GM21825 (cell line): Measurements from ENCODE around the gene DNAJC5G.
A peak's percentile ranks its signal among the peaks of the same experiment; 100 is the strongest.
"Not testable (repeated sequence)": the region's sequence is repeated elsewhere in the genome, so short reads cannot be mapped to it uniquely, and the experiment has no call there.

Experiments used
- ATAC-seq: cut with Tn5 transposase; IDR thresholded peaks from one replicate; pipeline ENCODE4 v1.9.1; 2021; ENCODE audit warnings: mild to moderate bottlenecking, moderate library complexity; ENCODE audit not compliant: unreplicated experiment

Gene DNAJC5G

DNA sequence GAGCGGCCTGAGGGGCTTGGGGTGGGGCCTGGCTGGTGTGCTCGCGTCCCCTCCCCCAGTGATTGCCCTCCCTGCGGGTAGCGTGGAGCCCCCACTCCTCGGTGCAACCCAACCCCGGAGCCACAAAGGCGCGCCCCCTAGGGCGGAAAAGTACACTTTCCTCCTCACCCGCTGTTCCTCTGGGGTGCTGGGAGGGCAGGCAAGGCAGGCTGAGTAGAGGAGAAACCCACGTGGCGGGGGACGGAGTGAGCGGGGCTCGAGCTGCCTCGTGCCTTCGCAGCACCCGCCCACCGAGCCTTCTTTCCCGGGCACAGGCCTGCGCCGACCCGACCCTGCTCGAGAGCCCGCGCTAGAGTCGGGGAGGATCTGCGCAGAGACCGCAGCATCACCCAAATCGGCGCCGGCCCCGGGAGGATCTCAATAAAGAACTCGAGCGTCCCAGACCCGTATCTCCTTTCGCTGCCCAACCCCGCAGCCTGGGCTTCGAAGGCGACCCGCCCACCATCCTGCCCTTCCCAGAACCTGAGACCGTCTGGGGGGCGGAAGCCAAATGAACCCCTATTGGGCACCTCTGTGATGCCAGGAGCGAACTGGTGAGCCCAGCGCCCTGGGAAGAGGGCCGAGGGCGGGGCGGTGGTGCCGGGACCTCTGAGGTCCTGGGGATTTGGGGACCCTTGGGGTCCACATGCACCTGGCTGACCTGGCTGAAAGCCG, 31.5 kb downstream of the DNAJC5G start:
- no peak for ATAC-seq

DNA sequence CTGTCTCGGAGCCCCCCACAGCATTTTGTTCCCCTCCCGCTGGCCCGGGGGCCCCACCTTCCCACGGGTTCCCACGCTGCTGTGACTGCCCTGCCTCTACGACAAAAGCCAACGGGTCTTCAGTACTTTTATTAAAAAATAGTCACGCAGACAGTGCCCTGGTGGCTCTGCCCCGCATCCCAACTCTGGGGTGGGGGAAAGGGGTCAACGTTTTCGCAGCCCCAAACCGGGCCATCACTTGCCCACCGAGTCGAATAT, 32.0 kb downstream of the DNAJC5G start:
- ATAC-seq, result no peak

DNA sequence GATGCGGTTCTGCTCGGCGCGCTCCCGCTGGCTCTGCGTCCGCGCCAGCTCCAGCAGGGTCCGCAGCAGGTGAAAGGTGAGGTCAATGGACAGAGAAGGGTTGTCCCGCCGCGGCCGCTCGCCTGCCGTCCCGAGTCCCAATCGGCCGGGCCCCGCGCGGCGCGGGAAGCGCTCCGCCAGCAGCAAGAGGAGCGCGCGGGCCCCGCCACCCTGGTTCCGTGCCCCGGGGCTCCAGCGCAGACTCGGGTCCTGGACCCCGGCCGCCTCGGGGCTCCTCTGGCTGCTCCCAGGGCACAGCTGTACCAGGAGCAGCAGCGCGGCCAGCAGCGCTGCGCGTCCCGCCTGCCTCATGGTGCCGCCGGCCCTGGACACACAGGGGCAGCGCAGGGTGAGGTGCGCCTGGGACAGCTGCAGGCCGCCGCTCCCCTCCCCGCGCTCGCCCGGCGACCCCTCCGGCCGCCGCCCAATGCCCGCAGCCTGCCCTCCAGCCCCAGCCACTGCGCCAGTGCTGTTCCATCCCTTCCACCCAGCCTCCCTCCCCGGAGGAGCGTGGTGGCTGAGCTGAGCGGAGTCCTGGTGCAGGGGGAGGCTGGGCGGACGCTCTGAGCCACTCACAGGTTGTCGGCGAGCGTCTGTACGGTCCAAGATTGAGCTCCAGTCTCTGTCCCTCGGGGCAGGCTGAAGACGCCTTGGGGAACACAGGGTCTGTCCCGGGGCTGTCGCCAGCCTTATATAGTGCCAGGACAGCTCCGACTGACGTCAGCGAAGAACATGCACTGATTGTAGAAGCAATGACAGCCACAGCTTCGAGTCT, 32.5 kb downstream of the DNAJC5G start:
- no peak for ATAC-seq

DNA sequence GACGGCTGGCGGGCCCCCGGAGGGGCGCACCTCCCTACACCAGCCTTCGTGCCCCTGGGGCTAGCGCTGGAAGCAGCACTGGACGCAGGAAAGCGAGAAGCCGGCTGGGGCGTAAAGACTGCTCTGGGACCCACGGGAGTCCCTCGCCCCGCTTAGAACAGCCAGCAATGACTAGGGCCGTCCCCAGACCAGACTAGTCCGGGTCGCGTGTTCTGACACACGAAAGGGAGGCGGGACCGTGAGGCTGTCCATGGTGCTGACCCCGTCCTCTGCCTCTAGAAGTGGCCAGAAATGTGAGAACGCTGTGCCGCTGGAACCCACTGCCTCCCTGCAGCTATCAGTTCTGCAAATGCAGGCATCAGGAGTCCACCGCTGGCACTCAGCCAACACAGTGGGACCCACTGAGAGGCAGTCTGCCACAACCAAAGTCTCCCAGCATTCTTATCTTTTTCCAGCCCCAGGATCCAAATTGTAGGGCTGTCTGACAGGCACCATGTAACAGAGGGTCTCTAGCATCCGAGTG, 33.2 kb downstream of the DNAJC5G start, which contains the start of gene UCN:
TSS of gene UCN (minus strand) at position 87 of the 523 bp plus-strand sequence. CDS start 550 bp downstream, outside the sequence.
- no peak for ATAC-seq

DNA sequence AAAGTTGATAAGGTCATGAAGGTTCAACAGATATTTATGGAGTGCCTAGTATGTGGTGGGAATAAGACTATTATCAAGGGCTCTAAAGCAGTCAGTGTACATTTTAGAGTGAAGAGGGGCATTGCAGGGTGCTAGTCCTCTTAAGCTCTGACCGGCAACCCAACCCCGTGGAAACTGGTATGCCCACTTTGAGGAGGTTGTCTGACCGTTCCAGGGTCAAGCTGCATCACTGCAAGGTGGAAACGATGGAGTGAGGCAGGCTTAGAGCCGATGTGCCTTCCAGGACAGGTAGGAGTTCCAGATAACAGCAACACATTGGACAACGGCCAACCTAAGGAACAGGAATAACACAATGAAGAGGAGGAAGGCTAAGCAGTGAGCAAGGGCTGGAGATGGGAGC, 34.4 kb downstream of the DNAJC5G start:
- no peak for ATAC-seq

DNA sequence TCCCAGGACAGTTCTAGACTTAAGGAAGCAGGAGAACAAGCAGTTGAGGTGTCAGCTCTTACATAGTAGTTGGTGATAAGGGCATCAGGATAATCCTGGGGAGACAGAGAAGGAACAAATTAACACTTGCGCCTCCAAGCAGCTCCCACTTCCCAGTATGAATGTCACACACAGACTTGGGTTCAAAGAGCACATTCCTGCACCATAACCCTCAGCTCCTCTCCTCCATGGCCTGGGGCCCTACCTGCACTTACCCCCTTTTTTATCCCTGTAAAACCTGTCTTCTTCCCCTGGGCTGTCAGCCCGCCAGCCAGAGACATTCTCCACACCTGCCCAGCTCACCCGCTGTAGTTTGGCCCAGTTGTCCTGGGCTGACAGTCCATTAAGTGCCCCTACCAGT, 36.9 kb downstream of the DNAJC5G start:
- ATAC-seq, result no peak

DNA sequence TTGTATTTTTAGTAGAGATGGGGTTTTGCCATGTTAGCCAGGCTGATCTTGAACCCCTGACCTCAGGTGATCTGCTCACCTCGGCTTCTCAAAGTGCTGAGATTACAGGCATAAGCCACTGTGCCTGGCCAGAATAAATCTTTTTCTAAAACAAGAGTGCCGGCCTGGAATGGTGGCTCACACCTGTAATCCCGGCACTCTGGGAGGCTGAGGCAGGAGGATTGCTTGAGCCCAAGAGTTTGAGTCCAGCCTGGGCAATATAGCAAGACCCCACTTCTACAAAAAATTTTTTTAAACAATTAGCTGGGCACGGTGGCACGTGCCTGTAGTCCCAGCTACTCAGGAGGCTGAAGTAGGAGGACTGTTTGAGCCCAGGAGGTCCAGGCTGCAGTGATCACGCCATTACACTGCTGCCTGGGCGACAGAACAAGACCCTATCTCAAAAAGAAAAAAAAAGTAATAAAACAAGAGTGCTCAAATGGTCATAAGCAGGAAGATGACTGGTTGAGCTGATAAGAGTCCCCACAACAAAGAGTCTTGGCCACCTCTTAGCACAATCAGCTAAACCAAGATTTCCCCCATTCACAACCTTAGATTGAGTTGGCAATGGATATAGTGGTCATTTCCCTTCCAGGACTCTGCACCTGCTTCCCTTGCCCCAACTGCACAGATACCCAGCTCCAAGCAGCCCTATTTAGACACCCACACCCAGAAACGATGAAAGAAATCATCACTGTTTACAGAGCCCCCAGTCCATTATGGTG, 38.8 kb downstream of the DNAJC5G start:
- no peak for ATAC-seq

DNA sequence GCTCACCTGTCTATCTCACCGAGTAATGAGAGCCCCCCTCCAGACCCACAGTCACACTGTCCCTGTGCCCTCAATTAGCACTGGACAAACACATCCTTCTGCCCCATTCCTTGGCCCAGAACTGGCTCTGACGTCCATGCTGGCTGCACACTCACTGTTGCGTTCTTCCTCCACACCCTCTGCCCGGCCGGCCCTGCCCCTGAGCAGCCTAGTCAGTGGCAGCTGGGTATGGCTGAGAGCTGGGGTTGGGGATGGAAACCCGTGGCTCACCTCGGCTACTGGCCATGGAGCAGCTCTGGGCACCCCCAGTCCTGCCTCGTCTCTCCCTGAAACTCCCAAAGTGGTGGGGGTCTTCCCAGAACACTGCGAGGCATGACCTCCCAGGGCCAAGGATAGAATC, 39.5 kb downstream of the DNAJC5G start:
- ATAC-seq, result no peak

DNA sequence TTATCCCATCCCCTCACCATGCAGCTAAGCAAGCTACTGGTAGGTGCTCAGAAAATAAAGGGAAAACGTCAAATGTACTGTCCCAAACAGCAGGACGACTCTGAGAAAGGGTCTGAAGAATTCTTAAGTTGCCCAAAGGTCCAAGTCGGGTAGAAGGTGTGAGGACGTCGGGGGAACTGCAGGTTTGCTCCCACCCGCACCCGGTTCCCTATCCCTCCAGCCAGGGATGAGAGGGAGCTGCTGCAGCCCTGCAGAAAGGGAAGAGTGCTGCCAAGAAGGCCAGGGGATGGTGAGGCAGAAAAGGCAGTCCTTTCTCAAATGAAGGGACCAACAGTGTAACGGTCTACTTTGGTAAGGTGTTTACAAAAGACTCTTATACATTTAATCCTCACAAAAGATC, 39.9 kb downstream of the DNAJC5G start:
- no peak for ATAC-seq

DNA sequence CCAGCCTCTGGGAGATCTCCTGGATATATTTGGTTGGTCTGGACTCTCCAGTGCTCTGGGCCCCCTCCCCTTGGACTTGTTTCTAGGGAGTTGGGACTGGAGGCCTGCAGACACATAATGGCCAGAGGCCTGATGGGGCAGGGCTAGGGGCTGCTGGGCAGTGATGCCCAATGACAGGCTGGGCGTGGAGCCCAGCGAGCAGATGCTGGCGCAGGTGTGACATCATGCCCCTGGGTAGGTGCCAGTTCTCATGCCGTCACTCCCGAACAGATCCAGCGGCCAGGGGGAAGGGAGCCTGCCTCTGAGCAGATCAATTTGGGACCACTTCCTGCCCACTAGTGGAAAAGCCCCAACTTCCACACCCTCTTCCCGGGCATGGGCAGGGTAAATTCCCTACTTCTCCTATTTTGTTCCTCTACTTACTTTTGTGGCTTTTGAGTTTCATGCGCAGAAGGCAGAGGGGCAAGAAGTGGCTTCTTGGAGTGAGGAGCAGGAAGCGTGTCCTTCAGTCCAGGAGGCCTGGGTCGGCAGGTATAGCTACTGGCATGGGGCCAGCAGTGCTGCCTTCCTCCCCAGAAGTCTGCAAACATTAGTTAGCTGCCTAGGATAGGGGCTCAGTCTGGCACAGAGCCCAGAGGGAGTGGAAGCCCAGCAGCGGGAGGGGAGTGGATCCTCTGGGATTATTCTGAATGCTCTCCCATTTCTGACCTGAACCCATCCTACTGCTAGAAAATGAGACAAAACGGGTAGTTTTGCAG, 41.6 kb downstream of the DNAJC5G start:
- ATAC-seq, result no peak

DNA sequence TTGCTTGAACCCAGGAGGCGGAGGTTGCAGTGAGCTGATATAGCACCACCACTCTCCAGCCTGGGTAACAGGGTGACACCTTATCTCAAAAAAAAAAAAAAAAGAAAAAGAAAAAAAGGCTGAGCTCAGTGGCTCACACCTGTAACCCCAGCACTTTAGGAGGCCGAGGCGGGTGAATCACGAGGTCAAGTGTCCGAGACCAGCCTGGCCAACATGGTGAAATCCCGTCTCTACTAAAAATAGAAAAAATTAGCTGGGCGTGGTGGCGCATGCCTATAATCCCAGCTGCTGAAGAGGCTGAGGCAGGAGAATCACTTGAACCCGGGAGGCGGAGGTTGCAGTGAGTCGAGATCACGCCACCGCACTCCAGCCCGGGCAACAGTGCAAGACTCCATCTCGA, 44.6 kb downstream of the DNAJC5G start:
- ATAC-seq, result not testable (repeated sequence)

DNA sequence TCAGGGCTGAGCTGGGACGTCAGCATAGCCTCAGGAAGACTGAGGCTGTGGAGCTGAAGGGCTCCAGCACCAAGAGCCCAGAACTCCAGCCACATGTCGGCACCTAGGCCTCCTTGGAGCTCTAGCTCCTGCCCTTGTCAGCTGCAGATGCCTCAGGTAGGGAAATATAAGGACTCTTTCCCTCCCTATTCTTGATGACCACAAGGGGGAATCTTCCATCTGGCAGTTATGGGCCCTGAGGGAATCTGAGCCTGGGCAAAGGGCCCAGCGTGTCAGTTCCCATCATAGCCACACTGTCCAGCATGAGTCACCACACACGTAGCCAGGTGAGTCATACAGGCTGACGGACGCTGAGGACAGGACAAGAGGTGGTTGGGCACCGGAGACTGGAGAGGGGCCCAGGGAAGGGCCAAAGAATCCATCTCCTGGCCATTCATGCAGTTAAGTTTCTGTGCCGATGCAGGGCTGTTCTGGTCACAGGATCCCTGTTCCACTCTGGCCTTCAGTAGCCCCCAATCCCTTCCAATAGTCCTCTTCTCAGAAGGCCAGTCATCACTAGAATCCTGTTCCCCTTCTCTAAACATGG, 45.8 kb downstream of the DNAJC5G start:
- no peak for ATAC-seq

DNA sequence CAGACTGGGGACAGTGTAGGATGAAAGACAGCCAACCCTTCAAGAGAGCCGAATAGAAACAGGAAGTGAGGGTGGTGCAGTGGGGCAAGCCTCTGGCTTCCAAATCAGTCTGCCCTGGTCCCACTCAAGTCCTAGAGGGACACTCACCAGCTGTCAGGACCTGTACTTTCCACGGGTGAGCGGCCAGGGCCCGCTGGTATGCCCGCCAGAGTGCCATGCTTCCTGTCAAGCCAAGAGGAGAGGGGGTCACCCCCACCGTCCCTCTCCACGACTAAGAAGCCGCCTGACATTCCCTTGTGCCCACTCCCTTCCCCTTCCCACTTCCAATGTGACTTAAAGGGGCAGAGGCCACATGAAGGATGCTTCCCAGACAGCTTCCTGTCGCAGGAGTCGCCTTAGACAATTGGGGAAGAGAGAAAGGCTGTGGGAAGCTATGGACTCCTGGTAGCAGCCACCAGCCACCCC, 47.1 kb downstream of the DNAJC5G start:
- no peak for ATAC-seq

DNA sequence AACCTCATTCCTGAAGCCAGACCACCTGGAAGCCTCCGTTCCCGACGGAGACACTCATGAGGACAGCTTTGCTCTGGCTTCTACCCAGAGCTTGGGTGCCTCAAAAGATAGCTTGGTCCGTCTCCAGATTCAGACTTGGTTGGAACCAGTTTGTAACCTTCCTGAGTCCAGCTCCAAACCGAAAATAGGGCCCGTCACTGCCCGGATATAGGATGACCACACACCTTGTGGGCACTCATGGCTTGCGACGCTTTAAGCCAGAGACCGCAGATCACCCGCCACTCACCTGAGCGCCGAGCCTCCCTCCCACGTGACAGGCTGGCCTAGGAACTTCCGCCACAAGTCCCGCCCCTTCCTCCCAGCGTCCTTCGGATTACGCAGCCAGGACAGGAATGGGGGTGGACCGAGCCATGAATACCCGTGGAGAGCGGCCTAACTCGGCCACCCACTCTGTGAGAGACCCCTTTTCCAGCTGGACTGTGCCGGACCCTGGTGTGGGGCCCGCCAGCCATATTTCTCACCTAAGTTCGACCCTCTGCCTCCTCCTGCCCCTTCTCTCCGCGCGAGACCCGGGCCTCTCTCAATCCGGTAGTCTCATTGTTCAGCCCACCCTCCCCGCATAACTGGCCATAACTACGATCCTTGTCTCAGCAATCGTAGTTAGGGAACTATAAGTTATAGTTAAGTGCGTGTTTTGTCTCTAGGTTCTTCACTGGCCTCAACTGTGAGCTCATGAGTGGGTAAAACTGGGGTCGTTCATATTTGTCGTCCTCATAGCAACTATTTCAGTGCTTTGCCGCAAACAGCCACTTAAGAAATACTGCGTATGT, 47.7 kb downstream of the DNAJC5G start, which contains the start of gene MPV17:
TSS of gene MPV17 (minus strand) at position 332 of the 830 bp plus-strand sequence. CDS start 580 bp downstream, outside the sequence.
- ATAC-seq, result peak; percentile 84

DNA sequence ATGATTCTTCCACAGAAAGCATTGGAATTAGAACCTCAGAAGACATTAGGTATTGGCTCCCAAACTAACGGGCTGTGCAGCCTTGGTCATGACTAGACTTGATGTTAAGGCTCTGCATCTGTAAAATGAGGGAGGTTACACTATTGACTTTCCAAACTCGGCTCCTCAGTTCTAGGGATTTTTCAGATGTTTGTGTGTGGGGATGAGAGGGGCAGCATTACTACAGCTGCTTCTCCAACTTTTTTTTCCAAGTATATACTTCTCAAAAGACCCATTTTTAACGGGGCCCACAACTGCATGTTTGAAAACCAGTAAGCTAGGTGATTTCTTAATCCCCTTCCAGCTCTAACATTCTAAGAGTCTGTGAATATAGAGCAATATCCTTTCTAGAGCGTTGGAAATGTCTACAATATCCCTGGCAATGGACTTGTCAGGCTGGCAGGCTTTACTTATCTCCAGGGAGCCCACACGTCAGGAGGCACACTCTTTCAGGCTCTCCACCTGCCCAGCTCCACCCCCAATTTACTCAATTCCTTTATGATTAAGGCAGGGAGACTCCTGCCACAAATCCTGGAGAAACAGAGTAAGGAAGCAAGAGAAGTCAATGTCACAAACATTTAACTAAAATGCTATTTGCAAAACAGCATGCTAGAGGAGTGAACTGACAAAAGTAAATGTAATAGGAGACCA, 48.5 kb downstream of the DNAJC5G start:
- no peak for ATAC-seq

DNA sequence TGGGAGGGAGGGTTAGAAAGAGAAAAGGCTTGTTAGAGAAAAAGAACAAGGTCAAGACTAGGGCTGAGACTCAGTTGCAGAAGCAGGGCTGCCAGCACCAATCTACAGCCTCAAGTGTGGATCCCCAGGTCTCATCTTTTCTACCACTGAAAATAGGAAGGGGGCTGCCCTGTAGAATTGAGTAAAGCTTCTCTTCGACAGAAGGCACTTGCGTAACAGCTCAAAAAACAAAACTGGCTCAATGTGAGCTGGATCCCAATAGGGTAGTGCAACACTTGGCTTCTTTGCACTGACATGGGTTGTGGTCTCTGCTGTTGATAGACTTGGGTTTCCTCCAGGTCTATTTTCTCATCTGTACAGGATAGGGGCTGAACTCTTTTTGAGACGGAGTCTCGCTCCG, 49.5 kb downstream of the DNAJC5G start:
- ATAC-seq, result no peak
